Stomach (tissue), 4 donors: ENCODE results near the gene TMEM131.

ENCODE experiments used
- CTCF ChIP-seq, 7 experiments: fragments of 450-650 bp in 4 of 7; fragments of 200-600 bp in 3 of 7; sonication (generic) in 3 of 7; IDR thresholded peaks; one replicate each; pipeline ENCODE4 v1.5.1; 2016 to 2019; ENCODE audit warnings: antibody characterized with exemption in 7 of 7, control low read depth in 2 of 7, mild to moderate bottlenecking in 1 of 7
- EP300 ChIP-seq: sonication (generic); formaldehyde crosslinking; IDR thresholded peaks from one replicate; pipeline ENCODE4 v1.6.1; 2017; ENCODE audit warnings: antibody characterized with exemption
- POLR2A ChIP-seq, 4 donors: fragments of 450-650 bp; IDR thresholded peaks; one replicate each; pipeline ENCODE4 v1.6.1; 2016; ENCODE audit warnings: antibody characterized with exemption in 4 of 4, control low read depth in 2 of 4, mild to moderate bottlenecking in 1 of 4, moderate library complexity in 1 of 4
- POLR2AphosphoS5 ChIP-seq, 3 donors: sonication (generic); formaldehyde crosslinking; IDR thresholded peaks; one replicate each; pipeline ENCODE4 v1.6.1; 2016; ENCODE audit warnings: antibody characterized with exemption in 3 of 3

GRCh38 chr2:97796465-97797126 is 199.2 kb downstream of the TMEM131 start:
- no peak for TF ChIP-seq CTCF (IDR thresholded peaks at IDR 0.05)
- TF ChIP-seq POLR2AphosphoS5 (IDR thresholded peaks at IDR 0.05), result no peak
- no peak for TF ChIP-seq EP300
- TF ChIP-seq POLR2A (IDR thresholded peaks at IDR 0.05), result no peak
